Thoracic aorta (tissue), 2 donors: ENCODE data around the gene SNRPF. TPM values are rescaled to one million over a fixed set of nuclear protein-coding genes. Genes with fewer than 3 reads are reported as not detected.

Source experiments
- ATAC-seq: fragments of 150-250 bp; one replicate; pipeline ENCODE4 v1.8.0; 2017; ENCODE audit warnings: low read depth; ENCODE audit not compliant: insufficient number of reproducible peaks, low FRiP score
- DNase-seq: peaks from one replicate; pipeline ENCODE4 v3.0.0-alpha.2; 2020; ENCODE audit warnings: low spot score
- H3K27ac ChIP-seq, 2 donors: fragments of 200-600 bp; sonication (generic); 1 replicate in 1 of 2; 2 replicates in 1 of 2; pipeline ENCODE4 v1.5.1; 2016; ENCODE audit warnings: mild to moderate bottlenecking in 2 of 2, moderate library complexity in 2 of 2
- H3K27me3 ChIP-seq: fragments of 200-600 bp; sonication (generic); replicated peaks from 2 replicates; pipeline ENCODE4 v1.6.0; 2016; ENCODE audit warnings: mild to moderate bottlenecking; ENCODE audit not compliant: insufficient read depth
- H3K36me3 ChIP-seq: fragments of 200-600 bp; sonication (generic); one replicate; pipeline ENCODE4 v1.5.1; 2016
- H3K4me1 ChIP-seq, 2 donors: fragments of 200-600 bp; sonication (generic); 1 replicate in 1 of 2; 2 replicates in 1 of 2; pipeline versions ENCODE4 v1.5.1 to v1.6.0; 2016; ENCODE audit warnings: low read depth in 2 of 2, mild to moderate bottlenecking in 1 of 2; ENCODE audit not compliant: control insufficient read depth in 1 of 2
- H3K4me3 ChIP-seq: fragments of 200-600 bp; sonication (generic); 2 replicates; pipeline ENCODE4 v1.5.1; 2016; ENCODE audit warnings: mild to moderate bottlenecking
- H3K9me3 ChIP-seq: fragments of 200-600 bp; sonication (generic); 2 replicates; pipeline ENCODE4 v1.5.1; 2016
- total RNA-seq, 2 donors: library from RNA; depleted of rRNA; stranded (reverse); fragments of >200 nt; gene quantifications; one replicate each; pipeline versions ENCODE4 v1.1.0 to v1.2.3, GENCODE V29; 2016
- TF ChIP-seq, protein P1 (sequence below): fragments of 200-600 bp; sonication (generic); IDR thresholded peaks from one replicate; pipeline ENCODE4 v1.5.1; 2019; ENCODE audit warnings: antibody characterized with exemption

The SNRPF gene
- total RNA-seq, 2 donors from 2014 or later = 6.5 to 9.1 TPM

DNA sequence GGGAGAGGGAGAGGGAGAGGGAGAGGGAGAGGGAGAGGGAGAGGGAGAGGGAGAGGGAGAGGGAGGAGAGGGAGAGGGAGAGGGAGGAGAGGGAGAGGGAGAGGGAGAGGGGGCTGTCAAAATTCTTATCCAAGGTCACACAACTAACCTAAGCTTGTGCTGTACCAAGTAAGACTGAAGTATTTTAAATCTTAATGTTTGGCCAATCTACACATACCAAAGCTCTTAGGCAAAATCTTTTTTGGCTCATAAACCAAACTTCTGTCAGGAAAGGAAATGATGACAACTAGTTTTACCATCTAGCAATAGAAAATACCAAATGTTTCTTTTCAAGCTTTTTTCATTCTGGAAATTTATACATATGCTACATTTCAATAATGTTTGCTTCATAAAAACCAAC, 49.8 kb downstream of the SNRPF start:
- TF ChIP-seq, protein P1, sequence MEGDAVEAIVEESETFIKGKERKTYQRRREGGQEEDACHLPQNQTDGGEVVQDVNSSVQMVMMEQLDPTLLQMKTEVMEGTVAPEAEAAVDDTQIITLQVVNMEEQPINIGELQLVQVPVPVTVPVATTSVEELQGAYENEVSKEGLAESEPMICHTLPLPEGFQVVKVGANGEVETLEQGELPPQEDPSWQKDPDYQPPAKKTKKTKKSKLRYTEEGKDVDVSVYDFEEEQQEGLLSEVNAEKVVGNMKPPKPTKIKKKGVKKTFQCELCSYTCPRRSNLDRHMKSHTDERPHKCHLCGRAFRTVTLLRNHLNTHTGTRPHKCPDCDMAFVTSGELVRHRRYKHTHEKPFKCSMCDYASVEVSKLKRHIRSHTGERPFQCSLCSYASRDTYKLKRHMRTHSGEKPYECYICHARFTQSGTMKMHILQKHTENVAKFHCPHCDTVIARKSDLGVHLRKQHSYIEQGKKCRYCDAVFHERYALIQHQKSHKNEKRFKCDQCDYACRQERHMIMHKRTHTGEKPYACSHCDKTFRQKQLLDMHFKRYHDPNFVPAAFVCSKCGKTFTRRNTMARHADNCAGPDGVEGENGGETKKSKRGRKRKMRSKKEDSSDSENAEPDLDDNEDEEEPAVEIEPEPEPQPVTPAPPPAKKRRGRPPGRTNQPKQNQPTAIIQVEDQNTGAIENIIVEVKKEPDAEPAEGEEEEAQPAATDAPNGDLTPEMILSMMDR = no peak
- H3K27ac ChIP-seq = no peak overlapping the region
- no peaks in the 10 kb centered on the region for H3K27me3 ChIP-seq
- DNase-seq (no peak), ATAC-seq (peak; percentile 50)
- no peaks in the 10 kb centered on the region for H3K9me3 ChIP-seq
- peaks cover 0 to 7% of the 10 kb centered on the region in 2 donors for H3K4me1 ChIP-seq
- H3K36me3 ChIP-seq = no peaks in the 10 kb centered on the region
- H3K4me3 ChIP-seq = no peak overlapping the region

DNA sequence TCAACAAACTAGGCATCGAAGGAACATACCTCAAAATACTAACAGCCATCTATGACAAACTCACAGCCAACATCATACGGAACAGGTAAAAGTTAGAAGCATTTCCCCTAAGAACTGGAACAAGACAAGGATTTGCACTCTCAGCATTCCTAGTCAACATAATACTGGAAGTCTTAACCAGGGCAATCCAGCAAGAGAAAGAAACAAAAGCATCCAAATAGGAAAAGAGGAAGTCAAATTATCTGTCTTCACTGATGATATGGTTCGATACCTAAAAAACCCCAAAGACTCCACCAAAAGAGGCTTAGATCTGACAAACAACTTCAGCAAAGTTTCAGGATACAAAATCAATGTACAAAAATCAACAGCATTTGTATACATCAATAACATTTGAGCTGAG, 51.1 kb downstream of the SNRPF start:
- H3K4me1 ChIP-seq = peaks cover 0 to 7% of the 10 kb centered on the region in 2 donors
- no peak overlapping the region for H3K4me3 ChIP-seq
- no peak for ATAC-seq
- H3K27me3 ChIP-seq = no peaks in the 10 kb centered on the region
- no peak for DNase-seq
- H3K27ac ChIP-seq = no peak overlapping the region
- no peaks in the 10 kb centered on the region for H3K36me3 ChIP-seq
- no peaks in the 10 kb centered on the region for H3K9me3 ChIP-seq
- TF ChIP-seq, protein P1 = no peak

Other genes with a start within 250 kb of the SNRPF start
- 10 to 100 TPM; 72.3 to 79.2 TPM for gene NTN4, start 68.2 kb upstream of the SNRPF start, total RNA-seq
- not detected for gene CCDC38, start 83.7 kb downstream of the SNRPF start, total RNA-seq
- gene AMDHD1, start 84.4 kb downstream of the SNRPF start, total RNA-seq = 1 to 10 TPM in 1 of 2 donors, not detected in 1; 6.8 TPM
- gene HAL, start 137.4 kb downstream of the SNRPF start, total RNA-seq = 1 to 10 TPM in 1 of 2 donors, not detected in 1; 1.6 TPM
- gene LTA4H, start 176.6 kb downstream of the SNRPF start, total RNA-seq = 10 to 100 TPM; 39.9 to 68.5 TPM